Measurements from ENCODE around the gene CYP2U1.

DNA sequence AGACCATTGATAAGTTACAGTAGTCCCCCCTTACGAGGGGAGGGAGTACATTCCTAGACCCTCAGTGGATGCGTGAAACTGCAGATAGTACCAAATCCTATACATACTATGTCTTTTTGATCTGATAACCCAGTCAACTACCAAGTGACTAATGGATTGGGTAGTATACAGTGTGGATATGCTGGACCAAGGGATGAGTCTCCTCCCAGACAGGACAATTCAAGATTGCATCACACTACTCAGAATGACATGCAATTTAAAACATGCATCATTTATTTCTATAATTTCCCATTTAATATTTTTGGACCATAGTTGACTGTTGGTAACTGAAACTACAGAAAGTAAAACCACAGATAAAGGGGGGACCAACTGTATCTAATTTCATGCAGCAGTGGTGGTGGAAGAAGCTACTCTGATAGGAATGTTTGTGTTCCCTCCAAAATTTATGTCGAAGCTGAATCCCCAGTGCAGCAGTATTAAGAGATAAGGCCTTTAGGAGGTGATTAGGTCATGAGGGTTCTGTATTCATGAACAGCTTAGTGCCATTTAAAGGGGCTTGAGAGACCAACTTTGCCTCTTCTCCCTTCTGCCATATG lies 70.3 kb downstream of the CYP2U1 start:
- no peak for TF ChIP-seq EZH2 (IDR thresholded peaks at IDR 0.05; ENCODE audit: borderline replicate concordance, low read depth, low read length, poor library complexity, severe bottlenecking)
- TF ChIP-seq, protein P1, sequence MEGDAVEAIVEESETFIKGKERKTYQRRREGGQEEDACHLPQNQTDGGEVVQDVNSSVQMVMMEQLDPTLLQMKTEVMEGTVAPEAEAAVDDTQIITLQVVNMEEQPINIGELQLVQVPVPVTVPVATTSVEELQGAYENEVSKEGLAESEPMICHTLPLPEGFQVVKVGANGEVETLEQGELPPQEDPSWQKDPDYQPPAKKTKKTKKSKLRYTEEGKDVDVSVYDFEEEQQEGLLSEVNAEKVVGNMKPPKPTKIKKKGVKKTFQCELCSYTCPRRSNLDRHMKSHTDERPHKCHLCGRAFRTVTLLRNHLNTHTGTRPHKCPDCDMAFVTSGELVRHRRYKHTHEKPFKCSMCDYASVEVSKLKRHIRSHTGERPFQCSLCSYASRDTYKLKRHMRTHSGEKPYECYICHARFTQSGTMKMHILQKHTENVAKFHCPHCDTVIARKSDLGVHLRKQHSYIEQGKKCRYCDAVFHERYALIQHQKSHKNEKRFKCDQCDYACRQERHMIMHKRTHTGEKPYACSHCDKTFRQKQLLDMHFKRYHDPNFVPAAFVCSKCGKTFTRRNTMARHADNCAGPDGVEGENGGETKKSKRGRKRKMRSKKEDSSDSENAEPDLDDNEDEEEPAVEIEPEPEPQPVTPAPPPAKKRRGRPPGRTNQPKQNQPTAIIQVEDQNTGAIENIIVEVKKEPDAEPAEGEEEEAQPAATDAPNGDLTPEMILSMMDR (conservative IDR thresholded peaks at IDR 0.05; ENCODE audit: low read depth, low read length) = no peak

Measured in A673 (cell line).